Erythroblast (primary cell): Measurements from ENCODE around the gene IRX2.

Source experiments
- GATA1 ChIP-seq: IDR thresholded peaks from 2 replicates; pipeline ENCODE4 v1.6.1; 2011; ENCODE audit warnings: low read depth, mild to moderate bottlenecking, control low read depth, low read length, moderate library complexity
- POLR2A ChIP-seq: IDR thresholded peaks from 2 replicates; pipeline ENCODE4 v1.6.1; 2011; ENCODE audit warnings: mild to moderate bottlenecking, low read length

GRCh38 chr5:2737273-2738155 lies 14.0 kb downstream of the IRX2 start:
- TF ChIP-seq POLR2A = no peak
- no peak for TF ChIP-seq GATA1
